Sigmoid colon (tissue), 7 donors: ENCODE results near the gene EPB41L3. TPM values are rescaled to one million over a fixed set of nuclear protein-coding genes. Genes with fewer than 3 reads are reported as not detected.

ENCODE experiments used
- DNase-seq: peaks from one replicate; pipeline ENCODE4 v3.0.0-alpha.2; 2019
- H3K27ac ChIP-seq, 4 donors: fragments of 200-600 bp; sonication (generic); one replicate each; pipeline ENCODE4 v1.5.1; 2016 to 2019; ENCODE audit warnings: mild to moderate bottlenecking in 1 of 4
- H3K27me3 ChIP-seq, 3 donors: fragments of 200-600 bp; sonication (generic); one replicate each; pipeline ENCODE4 v1.5.1; 2019; ENCODE audit warnings: mild to moderate bottlenecking in 1 of 3
- H3K36me3 ChIP-seq, 4 donors: fragments of 200-600 bp; sonication (generic); one replicate each; pipeline ENCODE4 v1.5.1; 2016 to 2019
- H3K4me1 ChIP-seq, 4 donors: fragments of 200-600 bp; sonication (generic); one replicate each; pipeline ENCODE4 v1.5.1; 2017 to 2019
- H3K4me3 ChIP-seq, 4 donors: fragments of 200-600 bp; sonication (generic); one replicate each; pipeline ENCODE4 v1.5.1; 2017 to 2019; ENCODE audit warnings: mild to moderate bottlenecking in 2 of 4, moderate library complexity in 1 of 4
- H3K9me3 ChIP-seq, 4 donors: fragments of 200-600 bp in 3 of 4; sonication (generic) in 3 of 4; one replicate each; pipeline versions ENCODE4 v1.5.1 to v1.6.1; 2013 to 2019
- EP300 ChIP-seq, 4 donors: sonication (generic); formaldehyde crosslinking; IDR thresholded peaks; one replicate each; pipeline ENCODE4 v1.6.1; 2017; ENCODE audit warnings: antibody characterized with exemption in 4 of 4
- POLR2A ChIP-seq, 2 donors: fragments of 450-650 bp; IDR thresholded peaks; one replicate each; pipeline ENCODE4 v1.6.1; 2016; ENCODE audit warnings: antibody characterized with exemption in 2 of 2, mild to moderate bottlenecking in 2 of 2, moderate library complexity in 2 of 2
- POLR2AphosphoS5 ChIP-seq, 4 donors: sonication (generic); formaldehyde crosslinking; IDR thresholded peaks; one replicate each; pipeline ENCODE4 v1.6.1; 2017; ENCODE audit warnings: antibody characterized with exemption in 4 of 4
- WGBS, 2 donors: extraction: QIAGEN DNeasy Blood & Tissue Kit; methylation state at CpG; one replicate each; pipeline ENCODE4 v1.1.7; 2013; 5-methylcytosine and 5-hydroxymethylcytosine counted together
- intact Hi-C: fragments of 100-400 bp; cut with DNase I; formaldehyde crosslinking; loops from one replicate; pipeline ENCODE4 v1.15.1; 2023
- polyA plus RNA-seq, 3 donors: library from polyadenylated mRNA; stranded (reverse); fragments of 200-250 nt; gene quantifications; one replicate each; pipeline ENCODE4 v1.2.3, GENCODE V29; 2013
- total RNA-seq, 4 donors: library from RNA; depleted of rRNA; stranded (reverse); fragments of >200 nt; gene quantifications; one replicate each; pipeline ENCODE4 v1.1.0, GENCODE V29; 2016
- TF ChIP-seq, protein P1 (sequence below), 4 experiments: fragments of 450-650 bp in 3 of 4; fragments of 200-600 bp in 1 of 4; IDR thresholded peaks; one replicate each; pipeline ENCODE4 v1.5.1; 2016 to 2019; ENCODE audit warnings: antibody characterized with exemption in 4 of 4, mild to moderate bottlenecking in 3 of 4, moderate library complexity in 2 of 4
- donor health status: healthy with polysubstance abuse.
- donor health status: Bipolar disorder and iron deficiency.
- donor health status: healthy.

The EPB41L3 gene
- total and polyA plus RNA-seq, 7 donors: 26.1 to 156 (median 78.8) TPM

DNA sequence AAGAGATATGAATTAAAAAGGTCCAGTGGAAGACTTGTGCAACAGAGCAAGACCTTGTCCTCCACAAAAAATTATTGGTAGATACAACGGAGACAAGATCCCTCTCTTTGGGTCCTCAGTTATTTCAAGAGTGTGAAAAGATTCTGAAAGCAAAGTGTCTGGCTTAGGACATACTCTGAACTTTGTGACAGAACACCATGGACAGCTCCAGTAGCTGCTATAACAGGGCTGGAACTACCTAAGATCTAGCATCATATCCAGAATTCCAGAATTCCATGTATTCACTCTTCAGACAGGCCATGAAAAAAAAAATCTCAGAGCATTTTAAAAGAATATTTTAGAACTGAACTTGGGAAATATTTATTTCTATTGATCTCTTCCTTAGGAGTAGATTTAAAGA is 173.5 kb downstream of the EPB41L3 start:
- WGBS, 2 donors: 72 to 86% methylated on average over 1 of the region's 1 CpG
- no peak overlapping the region for H3K27ac ChIP-seq
- no peaks in the 10 kb centered on the region for H3K36me3 ChIP-seq
- H3K27me3 ChIP-seq: peaks cover 0 to under 1% (median 0%) of the 10 kb centered on the region in 3 donors
- H3K9me3 ChIP-seq: no peaks in the 10 kb centered on the region
- no peaks in the 10 kb centered on the region for H3K4me1 ChIP-seq
- no peak for DNase-seq
- TF ChIP-seq POLR2AphosphoS5 (IDR thresholded peaks at IDR 0.05) (no peak), EP300 (IDR thresholded peaks at IDR 0.05) (no peak), POLR2A (IDR thresholded peaks at IDR 0.05) (no peak)
- TF ChIP-seq, protein P1, sequence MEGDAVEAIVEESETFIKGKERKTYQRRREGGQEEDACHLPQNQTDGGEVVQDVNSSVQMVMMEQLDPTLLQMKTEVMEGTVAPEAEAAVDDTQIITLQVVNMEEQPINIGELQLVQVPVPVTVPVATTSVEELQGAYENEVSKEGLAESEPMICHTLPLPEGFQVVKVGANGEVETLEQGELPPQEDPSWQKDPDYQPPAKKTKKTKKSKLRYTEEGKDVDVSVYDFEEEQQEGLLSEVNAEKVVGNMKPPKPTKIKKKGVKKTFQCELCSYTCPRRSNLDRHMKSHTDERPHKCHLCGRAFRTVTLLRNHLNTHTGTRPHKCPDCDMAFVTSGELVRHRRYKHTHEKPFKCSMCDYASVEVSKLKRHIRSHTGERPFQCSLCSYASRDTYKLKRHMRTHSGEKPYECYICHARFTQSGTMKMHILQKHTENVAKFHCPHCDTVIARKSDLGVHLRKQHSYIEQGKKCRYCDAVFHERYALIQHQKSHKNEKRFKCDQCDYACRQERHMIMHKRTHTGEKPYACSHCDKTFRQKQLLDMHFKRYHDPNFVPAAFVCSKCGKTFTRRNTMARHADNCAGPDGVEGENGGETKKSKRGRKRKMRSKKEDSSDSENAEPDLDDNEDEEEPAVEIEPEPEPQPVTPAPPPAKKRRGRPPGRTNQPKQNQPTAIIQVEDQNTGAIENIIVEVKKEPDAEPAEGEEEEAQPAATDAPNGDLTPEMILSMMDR (IDR thresholded peaks at IDR 0.05): no peak
- intact Hi-C loops: no loop called here
- no peak overlapping the region for H3K4me3 ChIP-seq

DNA sequence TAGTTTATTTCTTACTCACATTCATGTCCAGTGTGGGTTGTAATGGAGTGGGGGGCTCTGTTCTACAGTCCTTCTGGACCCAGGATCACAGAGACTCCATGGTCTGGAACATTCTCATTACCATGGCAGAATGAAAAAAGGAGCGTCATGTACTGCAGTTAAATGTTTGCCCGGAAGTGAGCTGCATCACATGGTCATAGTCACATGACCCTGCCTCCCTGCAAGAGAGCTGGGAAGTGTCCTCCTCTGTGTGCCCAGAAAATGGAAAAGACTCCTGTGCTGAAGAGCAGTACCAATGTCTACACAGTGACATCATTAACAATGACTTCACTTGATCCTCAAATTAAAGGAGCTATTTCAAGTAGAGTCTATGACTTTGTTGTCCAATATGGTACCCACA is 174.3 kb downstream of the EPB41L3 start:
- H3K27ac ChIP-seq: no peak overlapping the region
- H3K9me3 ChIP-seq: no peaks in the 10 kb centered on the region
- intact Hi-C loops: no loop called here
- TF ChIP-seq, protein P1 (IDR thresholded peaks at IDR 0.05): no peak
- TF ChIP-seq POLR2A (IDR thresholded peaks at IDR 0.05) (no peak), EP300 (IDR thresholded peaks at IDR 0.05) (no peak), POLR2AphosphoS5 (IDR thresholded peaks at IDR 0.05) (no peak)
- H3K36me3 ChIP-seq: no peaks in the 10 kb centered on the region
- DNase-seq: no peak
- H3K27me3 ChIP-seq: peaks cover 0 to 8% (median 0%) of the 10 kb centered on the region in 3 donors
- H3K4me3 ChIP-seq: no peak overlapping the region
- H3K4me1 ChIP-seq: no peaks in the 10 kb centered on the region
- 77 to 84% methylated on average over 2 of the region's 2 CpGs for WGBS, 2 donors

DNA sequence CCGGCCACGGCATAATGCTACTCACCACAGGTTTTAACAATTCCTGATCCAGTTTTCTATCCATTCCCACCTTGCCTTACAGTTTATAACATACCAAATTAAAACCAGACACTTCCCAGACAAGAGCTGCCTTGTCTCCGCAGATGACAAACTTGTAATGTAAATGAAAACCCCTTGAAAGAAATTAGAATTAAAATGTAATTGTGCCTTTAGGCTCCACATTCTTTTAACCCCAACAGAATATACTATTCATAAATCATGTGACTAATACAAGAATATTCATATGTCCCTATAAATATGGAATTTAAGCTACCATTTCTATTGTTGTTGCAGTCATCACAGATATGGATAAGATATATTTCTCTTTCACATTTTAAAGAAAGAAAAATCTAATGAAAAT is 178.4 kb downstream of the EPB41L3 start:
- intact Hi-C loops: no loop called here
- TF ChIP-seq POLR2AphosphoS5 (IDR thresholded peaks at IDR 0.05) (no peak), EP300 (IDR thresholded peaks at IDR 0.05) (no peak), POLR2A (IDR thresholded peaks at IDR 0.05) (no peak)
- TF ChIP-seq, protein P1 (IDR thresholded peaks at IDR 0.05): no peak
- H3K9me3 ChIP-seq: no peaks in the 10 kb centered on the region
- peaks cover 0 to 8% (median 0%) of the 10 kb centered on the region in 3 donors for H3K27me3 ChIP-seq
- H3K4me1 ChIP-seq: no peaks in the 10 kb centered on the region
- H3K27ac ChIP-seq: no peak overlapping the region
- no peaks in the 10 kb centered on the region for H3K36me3 ChIP-seq
- DNase-seq: no peak
- WGBS, 2 donors: 77 to 80% methylated on average over 3 of the region's 3 CpGs
- no peak overlapping the region for H3K4me3 ChIP-seq

DNA sequence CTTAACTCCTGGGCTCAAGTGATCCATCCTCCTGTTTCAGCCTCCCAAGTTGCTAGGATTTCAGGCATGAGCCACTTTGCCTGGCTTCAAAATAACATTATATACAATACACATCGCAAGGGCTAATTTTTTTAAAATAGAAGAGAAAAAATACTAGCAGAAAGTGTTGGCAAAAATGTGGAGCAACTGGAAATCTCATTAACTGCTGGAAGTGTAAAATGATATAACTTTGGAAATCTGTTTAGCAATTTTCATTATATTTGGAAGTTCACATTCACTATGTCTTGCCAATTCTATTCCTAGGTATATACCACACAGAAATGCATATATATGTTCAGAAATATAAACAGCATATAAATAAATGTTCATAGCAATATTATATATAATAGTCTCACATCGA is 193.2 kb downstream of the EPB41L3 start:
- Histone ChIP-seq H3K4me3 (no peak overlapping the region), H3K36me3 (no peaks in the 10 kb centered on the region), H3K4me1 (no peaks in the 10 kb centered on the region), H3K9me3 (peaks cover 0 to 2% (median 0%) of the 10 kb centered on the region in 4 donors), H3K27me3 (no peaks in the 10 kb centered on the region), H3K27ac (no peak overlapping the region)
- no peak for DNase-seq
- TF ChIP-seq, protein P1 (IDR thresholded peaks at IDR 0.05): no peak
- no peak for TF ChIP-seq EP300 (IDR thresholded peaks at IDR 0.05)
- TF ChIP-seq POLR2AphosphoS5 (IDR thresholded peaks at IDR 0.05): no peak
- TF ChIP-seq POLR2A (IDR thresholded peaks at IDR 0.05): no peak
- intact Hi-C loops: no loop called here
- WGBS, 2 donors: 86 to 89% methylated on average over 2 of the region's 2 CpGs

Other genes with a start within 250 kb of the EPB41L3 start
- 10 to 100 TPM in 3 of 4 donors, 1 to 10 TPM in 1; 9.9 to 16.1 (median 13.4) TPM for gene ZBTB14, start 248.3 kb downstream of the EPB41L3 start, total RNA-seq
- 1 to 10 TPM; 5.3 to 8.8 (median 7.8) TPM for gene ZBTB14, start 248.3 kb downstream of the EPB41L3 start, polyA plus RNA-seq